Posterior vena cava (tissue), 2 donors: ENCODE measurements around the gene AGBL4. TPM values are rescaled to one million over a fixed set of nuclear protein-coding genes. Genes with fewer than 3 reads are reported as not detected.
A peak's percentile ranks its signal among the peaks of the same experiment; 100 is the strongest.
"Not testable (repeated sequence)": the region's sequence is repeated elsewhere in the genome, so short reads cannot be mapped to it uniquely, and the experiment has no call there.

ENCODE experiments used
- DNase-seq: peaks from one replicate; pipeline ENCODE4 v3.0.0-alpha.2; 2020; ENCODE audit warnings: low spot score
- intact Hi-C, 2 donors: fragments of 100-400 bp; cut with DNase I; formaldehyde crosslinking; loops; one replicate each; pipeline versions ENCODE4 v1.14.1 to v1.14.2; 2022 to 2023
- total RNA-seq, 2 donors: library from RNA; stranded (reverse); fragmentation: NEBNext Ultra II Directional; extraction: Animal tissue kit (Norgen Biotek cat#: 25700); gene quantifications; one replicate each; pipeline ENCODE4 v1.2.1, GENCODE V29; 2021
- donor health status: DM: yes; HTN: yes; CAD: no.
- donor health status: DM: yes; HTN: yes; CAD: no.

Gene AGBL4
- total RNA-seq, 2 donors from 2014 or later, result not detected

GRCh38 chr1:49333906-49334305 lies 689.8 kb downstream of the AGBL4 start:
- intact Hi-C loops, result no loop called here

GRCh38 chr1:49331066-49331852 lies 692.5 kb downstream of the AGBL4 start:
- intact Hi-C loops, result no loop called here
- no peak for DNase-seq

More at GRCh38 chr1:49333906-49334305, 689.8 kb downstream of the AGBL4 start:
- no peak for DNase-seq

GRCh38 chr1:49323925-49324540 lies 699.7 kb downstream of the AGBL4 start:
- intact Hi-C loops, result no loop called here

GRCh38 chr1:49320493-49320892 lies 703.3 kb downstream of the AGBL4 start:
- DNase-seq, intact Hi-C loops: not testable (repeated sequence)

More at GRCh38 chr1:49323925-49324540, 699.7 kb downstream of the AGBL4 start:
- DNase-seq, result no peak

- intact Hi-C loops, result no loop called here
- DNase-seq, result no peak
Measured at GRCh38 chr1:49319426-49319963, 704.3 kb downstream of the AGBL4 start.

- intact Hi-C loops, result no loop called here
- no peak for DNase-seq
Measured at GRCh38 chr1:49318218-49318617, 705.5 kb downstream of the AGBL4 start.

GRCh38 chr1:49307457-49307856 lies 716.3 kb downstream of the AGBL4 start:
- intact Hi-C loops, result no loop called here
- DNase-seq, result no peak

- intact Hi-C loops, result no loop called here
- DNase-seq, result no peak
Measured at GRCh38 chr1:49306507-49307070, 717.2 kb downstream of the AGBL4 start.

- intact Hi-C loops, result not testable (repeated sequence)
Measured at GRCh38 chr1:49302400-49302799, 721.4 kb downstream of the AGBL4 start.

GRCh38 chr1:49298304-49298703 lies 725.5 kb downstream of the AGBL4 start:
- intact Hi-C loops, result no loop called here
- no peak for DNase-seq

More at GRCh38 chr1:49302400-49302799, 721.4 kb downstream of the AGBL4 start:
- DNase-seq, result not testable (repeated sequence)

- intact Hi-C loops, result no loop called here
- DNase-seq, result peak; percentile 37
Measured at GRCh38 chr1:49297783-49298182, 726.0 kb downstream of the AGBL4 start.

- intact Hi-C loops, result no loop called here
- DNase-seq, result no peak
Measured at GRCh38 chr1:49294539-49294938, 729.2 kb downstream of the AGBL4 start.

GRCh38 chr1:49293016-49293415 lies 730.7 kb downstream of the AGBL4 start:
- intact Hi-C loops, result no loop called here
- no peak for DNase-seq

GRCh38 chr1:49257211-49258049 lies 766.3 kb downstream of the AGBL4 start:
- intact Hi-C loops, result not testable (repeated sequence)
- peak; percentile 50 for DNase-seq

GRCh38 chr1:49252917-49253316 lies 770.8 kb downstream of the AGBL4 start:
- intact Hi-C loops, result no loop called here
- no peak for DNase-seq

- DNase-seq, result no peak
- intact Hi-C loops, result no loop called here
Measured at GRCh38 chr1:49251019-49251784, 772.6 kb downstream of the AGBL4 start.

GRCh38 chr1:49240709-49241221 lies 783.0 kb downstream of the AGBL4 start:
- DNase-seq, result no peak
- intact Hi-C loops, result no loop called here

- no peak for DNase-seq
- intact Hi-C loops, result no loop called here
Measured at GRCh38 chr1:49234988-49235387, 788.8 kb downstream of the AGBL4 start.
